DND-41 (cell line): ENCODE measurements around the gene PBX3.

Experiments
- ATAC-seq: fragments of 200-7000 bp; cut with Tn5 transposase; 3 replicates; pipeline ENCODE4 v1.9.1; 2021; ENCODE audit warnings: low read depth; ENCODE audit not compliant: insufficient read depth
- DNase-seq: peaks from one replicate; pipeline ENCODE4 v3.0.0-alpha.2; 2020
- H2AFZ ChIP-seq: 2 replicates; pipeline ENCODE4 v1.6.0; 2012; ENCODE audit warnings: low read depth, low read length
- H3K27ac ChIP-seq: 2 replicates; pipeline ENCODE4 v1.5.1; 2012; ENCODE audit warnings: low read length, inconsistent platforms
- H3K27me3 ChIP-seq: fragments of 200-600 bp; sonication (generic); 2 replicates; pipeline ENCODE4 v1.6.0; 2012; ENCODE audit warnings: low read length, mild to moderate bottlenecking, inconsistent platforms; ENCODE audit not compliant: insufficient read depth, poor library complexity
- H3K36me3 ChIP-seq: 2 replicates; pipeline ENCODE4 v1.5.1; 2012; ENCODE audit warnings: low read length, inconsistent platforms; ENCODE audit not compliant: insufficient read depth
- H3K4me1 ChIP-seq: 2 replicates; pipeline ENCODE4 v1.5.1; 2012; ENCODE audit warnings: mild to moderate bottlenecking, low read length; ENCODE audit not compliant: insufficient read depth
- H3K4me2 ChIP-seq: 2 replicates; pipeline ENCODE4 v1.6.0; 2012; ENCODE audit warnings: mild to moderate bottlenecking, moderate library complexity, low read length, inconsistent platforms; ENCODE audit not compliant: insufficient read depth
- H3K4me3 ChIP-seq, 2 experiments: fragments of 200-600 bp in 1 of 2; shearing (Covaris generic) in 1 of 2; 2 replicates each; pipeline ENCODE4 v1.5.1; 2012 to 2016; ENCODE audit warnings: inconsistent platforms in 2 of 2, low read length in 2 of 2, mild to moderate bottlenecking in 2 of 2, low read depth in 1 of 2, moderate library complexity in 1 of 2
- H3K79me2 ChIP-seq: 2 replicates; pipeline ENCODE4 v1.6.0; 2012; ENCODE audit warnings: low read length, inconsistent platforms; ENCODE audit not compliant: insufficient read depth
- H3K9ac ChIP-seq: 2 replicates; pipeline ENCODE4 v1.6.0; 2012; ENCODE audit warnings: low read depth, mild to moderate bottlenecking, inconsistent platforms, low read length, moderate library complexity
- H3K9me3 ChIP-seq: 2 replicates; pipeline ENCODE4 v1.5.1; 2012; ENCODE audit warnings: low read length, moderate library complexity, mild to moderate bottlenecking, inconsistent platforms; ENCODE audit not compliant: insufficient read depth, severe bottlenecking
- H4K20me1 ChIP-seq: 2 replicates; pipeline ENCODE4 v1.6.0; 2012; ENCODE audit warnings: low read length; ENCODE audit not compliant: insufficient read depth
- EZH2 ChIP-seq: IDR thresholded peaks from 3 replicates; pipeline ENCODE4 v1.6.1; 2012; ENCODE audit warnings: borderline replicate concordance, low read depth, mild to moderate bottlenecking, moderate library complexity, low read length, inconsistent platforms; ENCODE audit not compliant: severe bottlenecking
- TF ChIP-seq, protein P1 (sequence below): IDR thresholded peaks from 2 replicates; pipeline ENCODE4 v1.5.1; 2012; ENCODE audit warnings: borderline replicate concordance, low read length, moderate library complexity, mild to moderate bottlenecking; ENCODE audit not compliant: poor library complexity, severe bottlenecking; ENCODE audit errors: extremely low read depth

Gene PBX3

DNA sequence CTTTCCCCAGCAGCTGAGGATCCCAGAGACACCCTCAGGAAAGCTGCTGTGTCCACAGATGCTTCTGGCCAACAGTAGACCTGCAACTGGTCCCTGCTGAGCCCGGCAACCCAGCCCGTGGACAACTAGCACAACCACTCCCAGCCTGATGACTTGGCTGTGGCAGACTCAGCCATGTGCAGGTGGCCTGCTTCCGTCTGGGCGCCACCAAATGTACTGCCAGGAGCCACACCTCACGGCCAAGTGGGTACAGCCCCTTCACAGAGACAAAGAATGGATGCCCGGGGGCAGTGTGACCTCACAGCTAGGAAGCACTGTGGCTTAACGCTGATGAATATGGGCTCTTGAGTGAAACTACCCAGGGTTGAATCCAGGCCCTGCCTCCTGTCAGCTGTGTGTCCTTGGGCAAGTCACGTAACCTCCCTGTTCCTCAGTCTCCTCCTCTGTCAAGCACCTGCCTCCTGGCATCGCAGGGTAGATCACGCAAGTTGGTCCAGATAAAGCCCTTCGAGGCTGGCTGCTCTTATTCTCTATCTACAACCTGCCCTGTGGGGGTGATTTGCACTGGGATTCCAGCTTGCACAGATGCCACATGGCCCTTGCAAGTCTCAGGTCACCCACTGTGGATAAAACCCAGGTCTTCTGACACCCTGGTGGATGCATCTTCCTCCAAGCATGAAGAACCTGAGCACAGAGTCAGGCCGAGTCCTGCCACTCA, 225.0 kb downstream of the PBX3 start:
- Histone ChIP-seq H3K36me3 (no peaks in the 10 kb centered on the region; the same call in 1 of the 2 replicates), H2AFZ (no peak overlapping the region), H3K4me3 (no peak overlapping the region), H3K9me3 (no peaks in the 10 kb centered on the region), H3K27me3 (no peaks in the 10 kb centered on the region), H3K27ac (no peak overlapping the region), H3K4me2 (no peak overlapping the region), H4K20me1 (no peaks in the 10 kb centered on the region), H3K9ac (no peak overlapping the region), H3K79me2 (no peaks in the 10 kb centered on the region), H3K4me1 (no peaks in the 10 kb centered on the region)
- TF ChIP-seq, protein P1, sequence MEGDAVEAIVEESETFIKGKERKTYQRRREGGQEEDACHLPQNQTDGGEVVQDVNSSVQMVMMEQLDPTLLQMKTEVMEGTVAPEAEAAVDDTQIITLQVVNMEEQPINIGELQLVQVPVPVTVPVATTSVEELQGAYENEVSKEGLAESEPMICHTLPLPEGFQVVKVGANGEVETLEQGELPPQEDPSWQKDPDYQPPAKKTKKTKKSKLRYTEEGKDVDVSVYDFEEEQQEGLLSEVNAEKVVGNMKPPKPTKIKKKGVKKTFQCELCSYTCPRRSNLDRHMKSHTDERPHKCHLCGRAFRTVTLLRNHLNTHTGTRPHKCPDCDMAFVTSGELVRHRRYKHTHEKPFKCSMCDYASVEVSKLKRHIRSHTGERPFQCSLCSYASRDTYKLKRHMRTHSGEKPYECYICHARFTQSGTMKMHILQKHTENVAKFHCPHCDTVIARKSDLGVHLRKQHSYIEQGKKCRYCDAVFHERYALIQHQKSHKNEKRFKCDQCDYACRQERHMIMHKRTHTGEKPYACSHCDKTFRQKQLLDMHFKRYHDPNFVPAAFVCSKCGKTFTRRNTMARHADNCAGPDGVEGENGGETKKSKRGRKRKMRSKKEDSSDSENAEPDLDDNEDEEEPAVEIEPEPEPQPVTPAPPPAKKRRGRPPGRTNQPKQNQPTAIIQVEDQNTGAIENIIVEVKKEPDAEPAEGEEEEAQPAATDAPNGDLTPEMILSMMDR = no peak
- no peak for TF ChIP-seq EZH2
- no peak for ATAC-seq
- DNase-seq = no peak

DNA sequence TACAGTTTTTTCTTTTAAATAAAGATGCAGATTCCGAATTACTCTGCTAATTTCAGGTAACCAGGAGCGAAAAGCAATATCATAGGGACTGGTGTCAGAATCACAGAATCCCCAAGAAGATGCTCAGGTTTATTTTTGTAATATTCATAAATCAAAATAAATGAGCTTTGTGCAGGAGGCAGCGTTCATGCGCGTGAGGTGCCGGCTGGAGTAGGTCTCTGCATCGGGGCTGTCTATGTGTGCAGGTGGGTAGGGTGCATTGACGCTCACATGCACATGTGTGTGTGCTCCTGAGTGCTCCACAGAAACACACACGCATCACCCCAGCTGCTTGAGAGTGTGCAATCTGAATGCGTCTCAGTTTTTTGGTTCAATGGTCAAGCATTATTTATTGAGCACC, 226.4 kb downstream of the PBX3 start:
- Histone ChIP-seq H3K27me3 (no peaks in the 10 kb centered on the region), H3K9ac (no peak overlapping the region), H4K20me1 (no peaks in the 10 kb centered on the region), H3K27ac (no peak overlapping the region), H3K4me2 (no peak overlapping the region), H3K79me2 (no peaks in the 10 kb centered on the region), H3K4me3 (no peak overlapping the region), H2AFZ (no peak overlapping the region), H3K9me3 (no peaks in the 10 kb centered on the region), H3K4me1 (no peaks in the 10 kb centered on the region), H3K36me3 (no peaks in the 10 kb centered on the region)
- ATAC-seq = no peak
- no peak for DNase-seq
- TF ChIP-seq EZH2 = no peak
- TF ChIP-seq, protein P1 = no peak

DNA sequence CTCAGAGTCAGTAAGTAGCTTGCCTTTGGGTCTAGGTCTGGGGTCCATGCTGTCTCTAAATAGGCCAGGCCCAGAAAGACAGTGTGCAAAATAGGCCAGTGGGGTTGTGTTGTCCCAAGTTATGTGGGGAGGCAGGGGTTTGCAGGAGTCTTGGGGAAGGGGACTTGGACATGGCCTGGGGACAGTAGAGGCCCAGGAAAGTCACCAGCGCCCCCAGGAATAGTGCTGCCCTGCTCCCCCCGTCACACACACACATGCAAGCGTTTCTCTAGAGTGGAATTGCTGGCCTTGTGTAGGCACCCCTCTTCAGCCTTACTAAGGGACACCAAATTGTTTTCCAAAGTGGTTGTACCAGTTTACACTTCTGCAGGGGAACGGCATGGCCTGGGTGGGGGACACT, 227.5 kb downstream of the PBX3 start:
- DNase-seq = no peak
- no peaks in the 10 kb centered on the region for H3K9me3 ChIP-seq
- no peak for ATAC-seq
- no peaks in the 10 kb centered on the region for H3K4me1 ChIP-seq
- H3K27ac ChIP-seq = no peak overlapping the region
- H3K4me2 ChIP-seq = no peak overlapping the region
- H4K20me1 ChIP-seq = no peaks in the 10 kb centered on the region
- no peak overlapping the region for H2AFZ ChIP-seq
- TF ChIP-seq EZH2 = no peak
- TF ChIP-seq, protein P1 = no peak
- no peaks in the 10 kb centered on the region for H3K36me3 ChIP-seq
- H3K9ac ChIP-seq = no peak overlapping the region
- no peaks in the 10 kb centered on the region for H3K27me3 ChIP-seq
- H3K79me2 ChIP-seq = no peaks in the 10 kb centered on the region
- no peak overlapping the region for H3K4me3 ChIP-seq
